Ovary (tissue), 3 donors: ENCODE data around the gene CDC25B.

Source experiments
- POLR2A ChIP-seq: fragments of 450-650 bp; IDR thresholded peaks from one replicate; pipeline ENCODE4 v1.6.1; 2017; ENCODE audit warnings: antibody characterized with exemption, mild to moderate bottlenecking, moderate library complexity
- TF ChIP-seq, protein P1 (sequence below), 3 donors: fragments of 450-650 bp in 2 of 3; fragments of 200-600 bp in 1 of 3; IDR thresholded peaks; one replicate each; pipeline versions ENCODE4 v1.5.1 to v1.8.0; 2016 to 2022; ENCODE audit warnings: antibody characterized with exemption in 3 of 3, mild to moderate bottlenecking in 1 of 3
- donor health status: DM: no; HTN: no; CAD: no.

DNA sequence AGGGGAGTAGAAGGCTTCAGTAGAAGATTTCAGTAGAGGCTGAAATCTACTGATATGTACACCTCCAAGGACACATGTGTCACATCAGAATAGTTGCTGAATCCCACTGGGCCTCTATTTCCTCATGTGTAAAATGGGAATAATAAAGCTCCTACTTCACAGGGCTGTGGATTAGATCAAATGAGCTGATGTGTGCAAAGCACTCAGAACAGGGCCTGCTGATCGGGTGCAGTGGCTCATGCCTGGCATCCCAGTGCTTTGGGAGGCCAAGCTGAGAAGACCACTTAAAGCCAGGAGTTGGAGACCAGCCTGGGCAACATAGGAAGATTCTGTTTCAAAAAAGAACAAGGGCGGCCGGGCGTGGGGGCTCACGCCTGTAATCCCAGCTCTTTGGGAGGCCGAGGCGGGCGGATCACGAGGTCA is 16.2 kb downstream of the CDC25B start:
- TF ChIP-seq, protein P1, sequence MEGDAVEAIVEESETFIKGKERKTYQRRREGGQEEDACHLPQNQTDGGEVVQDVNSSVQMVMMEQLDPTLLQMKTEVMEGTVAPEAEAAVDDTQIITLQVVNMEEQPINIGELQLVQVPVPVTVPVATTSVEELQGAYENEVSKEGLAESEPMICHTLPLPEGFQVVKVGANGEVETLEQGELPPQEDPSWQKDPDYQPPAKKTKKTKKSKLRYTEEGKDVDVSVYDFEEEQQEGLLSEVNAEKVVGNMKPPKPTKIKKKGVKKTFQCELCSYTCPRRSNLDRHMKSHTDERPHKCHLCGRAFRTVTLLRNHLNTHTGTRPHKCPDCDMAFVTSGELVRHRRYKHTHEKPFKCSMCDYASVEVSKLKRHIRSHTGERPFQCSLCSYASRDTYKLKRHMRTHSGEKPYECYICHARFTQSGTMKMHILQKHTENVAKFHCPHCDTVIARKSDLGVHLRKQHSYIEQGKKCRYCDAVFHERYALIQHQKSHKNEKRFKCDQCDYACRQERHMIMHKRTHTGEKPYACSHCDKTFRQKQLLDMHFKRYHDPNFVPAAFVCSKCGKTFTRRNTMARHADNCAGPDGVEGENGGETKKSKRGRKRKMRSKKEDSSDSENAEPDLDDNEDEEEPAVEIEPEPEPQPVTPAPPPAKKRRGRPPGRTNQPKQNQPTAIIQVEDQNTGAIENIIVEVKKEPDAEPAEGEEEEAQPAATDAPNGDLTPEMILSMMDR (IDR thresholded peaks at IDR 0.05) = no peak
- no peak for TF ChIP-seq POLR2A
